ENCODE data around the gene PALM.

Gene PALM

DNA sequence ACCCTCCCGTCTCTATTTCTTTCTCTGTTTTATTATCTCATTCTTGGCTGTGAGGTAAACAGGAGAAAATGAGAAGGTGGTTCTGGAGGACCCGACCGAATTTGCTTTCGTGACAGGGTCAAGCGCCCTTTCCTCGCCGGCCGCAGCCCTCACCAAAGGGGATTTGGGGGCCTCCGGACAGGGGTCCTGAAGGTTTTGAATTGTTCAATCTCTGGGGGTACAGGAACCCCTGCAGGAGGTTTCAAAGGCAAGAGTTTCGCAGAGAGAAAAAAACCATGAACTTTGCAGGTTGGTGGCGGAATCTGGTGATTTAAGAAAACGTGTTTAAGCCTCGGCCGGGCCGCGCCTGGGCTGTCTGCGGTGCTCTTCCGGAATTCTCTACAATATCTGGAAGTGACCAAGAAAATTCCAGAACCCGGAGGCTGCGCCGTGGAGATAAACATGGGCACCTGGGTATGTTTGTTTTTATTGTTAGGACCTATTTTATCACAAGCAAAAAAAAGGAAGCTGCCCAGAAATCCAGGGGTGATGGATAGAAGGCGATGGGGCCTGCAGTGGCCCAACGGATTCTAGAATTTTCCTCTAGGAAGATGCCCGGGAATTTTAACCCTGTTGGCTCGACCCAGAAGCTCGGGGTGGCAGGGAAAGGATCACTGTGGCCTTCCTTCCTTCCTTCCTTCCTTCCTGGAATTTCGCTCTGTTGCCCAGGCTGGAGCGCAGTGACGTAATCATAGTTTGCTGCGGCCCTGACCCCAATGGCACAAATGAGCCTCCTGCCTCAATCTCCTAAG is 74.3 kb downstream of the PALM start:
- no peak for DNase-seq (ENCODE audit: low read depth)

DNA sequence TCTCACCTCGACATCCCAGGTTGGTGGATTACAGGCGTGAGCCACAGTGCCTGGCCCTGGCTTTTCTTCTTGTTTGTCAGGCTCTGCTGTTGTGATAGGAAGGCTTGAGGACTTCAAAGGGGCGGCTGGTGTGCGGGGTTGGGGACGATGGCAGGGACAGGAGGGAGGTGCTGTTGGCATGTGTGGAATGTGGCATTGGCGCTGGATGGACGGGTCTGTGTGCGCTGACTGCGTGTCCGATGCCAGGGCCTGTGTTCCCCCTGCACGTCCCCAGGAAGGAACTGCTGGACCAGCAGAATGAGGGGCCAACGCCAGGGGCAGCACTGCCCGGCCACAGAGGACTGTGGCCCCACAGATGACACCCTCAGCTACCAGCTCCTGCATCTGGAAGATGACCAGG is 75.8 kb downstream of the PALM start:
- DNase-seq (ENCODE audit: low read depth), result no peak

GRCh38 chr19:787536-787935 is 78.8 kb downstream of the PALM start:
- DNase-seq (ENCODE audit: low read depth), result no peak

DNA sequence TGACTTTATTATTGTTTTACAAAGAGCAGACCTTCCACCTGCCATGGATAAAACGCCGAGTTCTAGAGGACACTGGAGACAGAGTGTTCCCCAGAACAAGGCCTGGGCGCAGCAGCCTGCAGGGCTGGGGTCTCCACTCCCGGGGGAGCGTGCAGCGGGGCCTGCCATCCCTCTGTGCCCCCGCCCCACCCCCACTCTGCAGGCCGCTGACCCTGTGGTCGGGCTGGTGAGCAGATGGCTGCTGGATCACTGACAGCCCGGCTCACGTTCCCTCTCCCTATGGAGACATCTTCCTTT is 79.9 kb downstream of the PALM start:
- no peak for DNase-seq (ENCODE audit: low read depth)

DNA sequence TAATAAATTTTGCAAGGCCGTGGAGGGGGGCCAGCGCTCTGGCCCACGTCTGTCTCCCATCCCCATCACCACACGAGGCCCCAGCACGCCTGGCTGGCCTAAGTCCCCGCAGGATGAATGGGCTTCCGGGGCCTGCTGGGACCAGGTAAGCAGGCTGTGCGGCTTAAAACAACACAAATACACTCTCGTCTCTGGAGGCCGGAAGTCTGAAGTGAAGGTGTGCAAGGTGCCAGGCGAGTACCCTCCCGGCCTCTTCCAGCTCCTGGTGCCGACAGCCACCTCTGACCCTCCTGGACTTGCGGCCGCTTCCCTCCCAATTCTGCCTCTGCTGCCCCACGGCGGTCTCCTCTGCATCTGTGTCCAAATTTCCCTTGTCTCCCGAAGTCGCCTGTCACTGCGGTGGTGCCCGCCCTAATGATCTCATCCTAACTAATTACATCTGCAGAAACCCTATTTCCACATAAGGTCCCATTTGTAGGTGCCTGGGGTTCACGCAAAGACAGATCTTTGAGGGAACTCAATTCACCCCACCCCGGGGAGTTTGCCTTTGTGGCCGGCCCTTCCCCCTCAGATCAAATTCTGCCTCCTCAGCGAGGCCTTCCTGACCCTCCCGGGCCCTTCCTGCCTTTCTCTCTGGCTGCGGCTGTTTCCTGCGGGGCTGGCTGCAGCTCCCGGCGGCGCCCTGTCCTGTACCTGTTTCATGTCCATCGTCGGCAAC is 80.4 kb downstream of the PALM start:
- DNase-seq (ENCODE audit: low read depth), result no peak

- DNase-seq (ENCODE audit: low read depth), result no peak
These were observed 80.9 kb downstream of the PALM start for GRCh38 chr19:789701-790060.

DNA sequence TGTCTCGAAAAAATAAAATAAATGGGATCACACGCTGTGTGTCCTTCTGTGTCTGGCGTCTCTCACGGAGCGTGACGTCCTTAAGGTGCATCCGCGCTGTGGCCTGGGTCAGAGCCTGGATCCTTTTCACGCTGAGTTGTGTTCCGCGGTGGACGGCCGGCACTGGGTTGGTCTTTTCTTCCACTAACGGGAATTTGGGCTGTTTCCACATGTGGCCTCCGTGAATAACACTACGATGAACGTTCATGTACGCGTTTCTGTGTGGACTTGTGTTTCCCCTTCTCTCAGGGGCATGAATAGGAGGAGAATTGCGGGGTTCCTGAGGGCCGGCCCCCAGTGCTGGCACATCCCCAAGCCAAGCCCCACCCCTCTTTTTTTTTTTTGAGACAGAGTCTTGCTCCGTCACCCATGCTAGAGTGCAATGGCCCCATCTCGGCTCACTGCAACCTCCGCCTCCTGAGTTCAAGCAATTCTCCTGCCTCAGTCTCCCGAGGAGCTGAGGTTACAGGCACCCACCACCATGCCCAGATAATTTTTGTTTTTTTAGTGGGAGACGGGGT is 82.4 kb downstream of the PALM start:
- DNase-seq (ENCODE audit: low read depth), result no peak

GRCh38 chr19:791567-792305 is 83.0 kb downstream of the PALM start:
- DNase-seq (ENCODE audit: low read depth), result no peak

DNA sequence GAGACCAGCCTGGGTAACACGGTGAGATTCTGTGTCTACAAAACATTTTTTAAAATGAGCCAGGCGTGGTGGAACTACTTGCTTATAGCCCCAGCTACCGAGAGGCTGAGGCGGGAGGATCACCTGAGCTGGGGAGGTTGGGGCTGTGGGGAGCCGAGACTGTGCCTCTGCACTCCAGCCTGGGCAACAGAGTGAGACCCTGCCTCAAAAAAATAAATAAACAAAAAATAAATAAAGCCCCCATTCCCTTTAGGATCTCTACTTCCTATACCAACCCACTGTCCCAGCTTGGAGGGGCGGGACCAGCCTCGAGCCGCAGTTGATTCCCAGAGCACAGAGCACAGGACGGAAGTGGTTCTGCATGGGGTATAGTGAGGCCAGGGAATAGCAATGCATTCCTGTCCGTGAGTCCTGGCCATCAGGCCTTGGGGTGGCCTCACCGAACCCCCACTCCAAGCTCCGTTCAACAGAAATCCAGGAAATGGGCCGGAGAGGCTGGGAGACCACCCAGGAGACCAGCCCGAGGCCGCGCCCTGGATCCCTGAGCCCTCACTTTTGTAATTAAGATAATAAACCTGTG is 83.7 kb downstream of the PALM start:
- no peak for DNase-seq (ENCODE audit: low read depth)

- no peak for DNase-seq (ENCODE audit: low read depth)
These were observed 85.1 kb downstream of the PALM start for GRCh38 chr19:793806-794205.

- no peak for DNase-seq (ENCODE audit: low read depth)
These were observed 86.4 kb downstream of the PALM start for GRCh38 chr19:795073-795611.

GRCh38 chr19:795691-796581 is 87.2 kb downstream of the PALM start:
- DNase-seq (ENCODE audit: low read depth), result no peak

- peak; percentile 100 for DNase-seq (ENCODE audit: low read depth)
These were observed 88.2 kb downstream of the PALM start, which contains the start of gene PTBP1 for GRCh38 chr19:796692-797527. PTBP1 (plus strand) TSS chr19:797452; CDS start chr19:797498, 46 bp downstream.

Data from non-pigmented ciliary epithelial cell (primary cell).